A673 (cell line): Measurements from ENCODE around the gene MXRA7.

Experiments
- EZH2 ChIP-seq: fragments of 200-600 bp; sonication (generic); IDR thresholded peaks from 2 replicates; pipeline ENCODE4 v1.6.1; 2017; ENCODE audit warnings: borderline replicate concordance, low read depth, mild to moderate bottlenecking, mixed read lengths, antibody characterized with exemption, low read length; ENCODE audit not compliant: poor library complexity, severe bottlenecking
- TF ChIP-seq, protein P1 (sequence below): fragments of 300-800, 200-600 bp; sonication (generic); conservative IDR thresholded peaks from 2 replicates; pipeline ENCODE4 v1.5.1; 2017; ENCODE audit warnings: low read depth, mild to moderate bottlenecking, antibody characterized with exemption, low read length, moderate library complexity, mixed read lengths

DNA sequence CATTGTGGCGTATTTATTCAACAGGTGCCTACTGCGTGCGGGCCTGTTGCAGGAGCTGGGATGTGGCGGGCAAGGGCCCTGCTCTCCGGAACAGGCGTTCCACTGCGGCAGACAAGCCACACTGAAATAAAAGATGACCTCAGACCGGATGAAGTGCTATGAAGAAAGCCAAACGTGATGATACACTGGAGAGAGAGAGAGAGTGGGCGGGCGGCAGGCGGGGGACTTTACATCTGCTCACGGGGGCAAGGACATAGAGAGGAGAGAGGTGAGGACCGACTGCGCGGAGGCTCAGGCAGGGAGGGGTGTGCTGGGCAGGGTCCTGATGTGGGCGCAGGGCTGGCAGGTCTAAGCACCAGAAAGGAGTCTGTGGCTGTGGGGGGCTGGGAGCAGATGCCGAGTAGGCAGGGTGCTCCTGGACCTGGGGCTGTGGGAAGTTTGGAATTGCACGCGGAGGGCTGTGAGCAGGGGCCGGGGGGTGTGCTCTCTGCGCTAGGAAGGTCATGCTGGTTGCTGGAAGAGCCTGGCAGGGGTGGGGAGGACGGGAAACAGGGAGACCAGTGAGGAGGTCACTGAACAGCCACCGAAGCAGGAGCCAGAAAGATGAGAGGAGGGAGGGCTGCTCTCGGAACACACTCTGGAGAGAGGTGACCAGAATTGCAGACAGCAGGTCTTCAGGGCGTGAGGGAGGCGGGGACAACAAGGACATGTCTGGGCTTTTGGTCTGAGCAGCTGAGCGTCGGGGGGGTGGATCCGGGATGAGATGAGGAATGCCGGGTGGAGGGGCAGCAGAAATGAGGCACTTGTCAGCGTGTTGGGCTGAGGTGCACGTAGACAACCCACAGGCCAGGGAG lies 9.9 kb downstream of the MXRA7 start:
- TF ChIP-seq, protein P1, sequence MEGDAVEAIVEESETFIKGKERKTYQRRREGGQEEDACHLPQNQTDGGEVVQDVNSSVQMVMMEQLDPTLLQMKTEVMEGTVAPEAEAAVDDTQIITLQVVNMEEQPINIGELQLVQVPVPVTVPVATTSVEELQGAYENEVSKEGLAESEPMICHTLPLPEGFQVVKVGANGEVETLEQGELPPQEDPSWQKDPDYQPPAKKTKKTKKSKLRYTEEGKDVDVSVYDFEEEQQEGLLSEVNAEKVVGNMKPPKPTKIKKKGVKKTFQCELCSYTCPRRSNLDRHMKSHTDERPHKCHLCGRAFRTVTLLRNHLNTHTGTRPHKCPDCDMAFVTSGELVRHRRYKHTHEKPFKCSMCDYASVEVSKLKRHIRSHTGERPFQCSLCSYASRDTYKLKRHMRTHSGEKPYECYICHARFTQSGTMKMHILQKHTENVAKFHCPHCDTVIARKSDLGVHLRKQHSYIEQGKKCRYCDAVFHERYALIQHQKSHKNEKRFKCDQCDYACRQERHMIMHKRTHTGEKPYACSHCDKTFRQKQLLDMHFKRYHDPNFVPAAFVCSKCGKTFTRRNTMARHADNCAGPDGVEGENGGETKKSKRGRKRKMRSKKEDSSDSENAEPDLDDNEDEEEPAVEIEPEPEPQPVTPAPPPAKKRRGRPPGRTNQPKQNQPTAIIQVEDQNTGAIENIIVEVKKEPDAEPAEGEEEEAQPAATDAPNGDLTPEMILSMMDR, result no peak
- no peak for TF ChIP-seq EZH2
